Psoas muscle (tissue), 8 donors: ENCODE data around the gene RMI1. TPM values are rescaled to one million over a fixed set of nuclear protein-coding genes. Genes with fewer than 3 reads are reported as not detected.

Source experiments
- ATAC-seq, 4 donors: fragments of 200-7000 bp; cut with Tn5 transposase; one replicate each; pipeline ENCODE4 v1.9.1; 2020; ENCODE audit warnings: moderate library complexity in 3 of 4, mild to moderate bottlenecking in 2 of 4
- DNase-seq, 2 donors: peaks; one replicate each; pipeline ENCODE4 v3.0.0-alpha.2; 2020
- H3K27ac ChIP-seq: fragments of 200-600 bp; one replicate; pipeline ENCODE4 v1.8.0; 2022
- H3K27me3 ChIP-seq, 3 donors: fragments of 200-600 bp in 1 of 3; one replicate each; pipeline versions ENCODE4 v1.6.1 to v1.8.0; 2013 to 2022; ENCODE audit warnings: low read length in 2 of 3, mild to moderate bottlenecking in 2 of 3, moderate library complexity in 1 of 3; ENCODE audit not compliant: insufficient read depth in 3 of 3
- H3K36me3 ChIP-seq, 2 donors: fragments of 200-600 bp in 1 of 2; one replicate each; pipeline versions ENCODE4 v1.6.1 to v1.8.0; 2013 to 2022; ENCODE audit warnings: low read depth in 1 of 2, mild to moderate bottlenecking in 1 of 2, moderate library complexity in 1 of 2; ENCODE audit not compliant: insufficient read depth in 1 of 2
- H3K4me1 ChIP-seq: fragments of 200-600 bp; one replicate; pipeline ENCODE4 v1.8.0; 2022
- H3K4me3 ChIP-seq: fragments of 200-600 bp; one replicate; pipeline ENCODE4 v1.8.0; 2022; ENCODE audit warnings: mild to moderate bottlenecking
- H3K9me3 ChIP-seq: fragments of 200-600 bp; one replicate; pipeline ENCODE4 v1.8.0; 2022
- CTCF ChIP-seq: fragments of 200-600 bp; IDR thresholded peaks from one replicate; pipeline ENCODE4 v1.8.0; 2022; ENCODE audit warnings: antibody characterized with exemption
- WGBS, 3 donors: extraction: QIAGEN DNeasy Blood & Tissue Kit; methylation state at CpG; one replicate each; pipeline versions ENCODE4 v1.1.6 to v1.1.7; 2013; 5-methylcytosine and 5-hydroxymethylcytosine counted together
- intact Hi-C, 2 donors: fragments of 100-400 bp; cut with DNase I; formaldehyde crosslinking; loops; one replicate each; pipeline versions ENCODE4 v1.11.0 to v1.14.2; 2022
- polyA plus RNA-seq, 3 donors: library from polyadenylated mRNA; stranded (reverse); fragments of 200-250 nt; gene quantifications; one replicate each; pipeline ENCODE4 v1.2.3, GENCODE V29; 2013
- total RNA-seq, 4 donors: library from RNA; stranded (reverse); fragmentation: NEBNext Ultra II Directional in 2 of 4; extraction: Animal tissue kit (Norgen Biotek cat#: 25700) in 2 of 4; gene quantifications; one replicate each; pipeline versions ENCODE4 v1.2.1 to v1.2.4, GENCODE V29; 2021 to 2023
- donor health status: healthy with polysubstance abuse.
- donor health status: DM: no; HTN: no; CAD: no; lungs with moderate emphysema.
- donor health status: Bipolar disorder and iron deficiency.
- donor health status: healthy.
- donor health status: DM: yes; HTN: yes; CAD: no.
- donor health status: DM: no; HTN: no; CAD: no.
- donor health status: DM: no; HTN: no; CAD: no.
- donor health status: DM: yes; HTN: yes; CAD: no.

RMI1 gene
- total and polyA plus RNA-seq, 7 donors: 2.4 to 15.1 (median 4.1) TPM

- Histone ChIP-seq H3K36me3 (peaks cover 13 to 67% of the 10 kb centered on the region in 2 donors), H3K4me3 (peak overlapping the region; percentile 96)
- TF ChIP-seq CTCF: no peak
These were observed 4.2 kb upstream of the RMI1 start for GRCh38 chr9:83976372-83976771.

GRCh38 chr9:83977196-83977595 lies 3.4 kb upstream of the RMI1 start:
- WGBS, 3 donors: 67 to 79% (median 72%) methylated on average over 1 of the region's 1 CpG
- ATAC-seq: no peak
- no peak for TF ChIP-seq CTCF
- H3K36me3 ChIP-seq: peaks cover 13 to 59% of the 10 kb centered on the region in 2 donors
- no peak for DNase-seq
- H3K27me3 ChIP-seq: no peaks in the 10 kb centered on the region
- intact Hi-C loops: loop anchor here in 1 of 2 donors (5.0 kb wide), 1 partner anchor 195 kb away; no protein-coding TSS in a partner anchor
- peak overlapping the region; percentile 96 for H3K4me3 ChIP-seq
- H3K9me3 ChIP-seq: no peaks in the 10 kb centered on the region
- H3K27ac ChIP-seq: no peak overlapping the region
- peaks cover 55% of the 10 kb centered on the region for H3K4me1 ChIP-seq

More at GRCh38 chr9:83976372-83976771, 4.2 kb upstream of the RMI1 start:
- DNase-seq (no peak), ATAC-seq (no peak)
- intact Hi-C loops: loop anchor here in 1 of 2 donors (5.0 kb wide), 1 partner anchor 196 kb away; no protein-coding TSS in a partner anchor
- Histone ChIP-seq H3K4me1 (peaks cover 48% of the 10 kb centered on the region), H3K27ac (no peak overlapping the region), H3K27me3 (no peaks in the 10 kb centered on the region), H3K9me3 (no peaks in the 10 kb centered on the region)
- WGBS, 3 donors: 42 to 55% (median 53%) methylated on average over 2 of the region's 2 CpGs

- Histone ChIP-seq H3K4me3 (peak overlapping the region; percentile 96), H3K27me3 (no peaks in the 10 kb centered on the region), H3K9me3 (no peaks in the 10 kb centered on the region), H3K4me1 (peaks cover 42% of the 10 kb centered on the region), H3K27ac (peak overlapping the region; percentile 100), H3K36me3 (peaks cover 2 to 39% of the 10 kb centered on the region in 2 donors)
- TF ChIP-seq CTCF: no peak
- ATAC-seq (peak; percentile 65 to 74 (median 70)), DNase-seq (peak; percentile 84 to 92)
- 0 to 1% (median 0%) methylated on average over 49 to 55 of the region's 55 CpGs for WGBS, 3 donors
- intact Hi-C loops: loop anchor here in 1 of 2 donors (5.0 kb wide), 1 partner anchor 193 kb away; no protein-coding TSS in a partner anchor
These were observed 1.4 kb upstream of the RMI1 start for GRCh38 chr9:83978992-83979811.

- peaks cover 37% of the 10 kb centered on the region for H3K4me1 ChIP-seq
- peak; percentile 91 to 93 (median 92) for ATAC-seq
- intact Hi-C loops: loop anchor here (2.0 to 5.0 kb wide), 5 partner anchors 23 to 192 kb away; partner anchors contain the start of gene KIF27 (in 1 of the 2)
These were observed 702 bp upstream of the RMI1 start, which contains the start of gene HNRNPK for GRCh38 chr9:83979812-83980394. HNRNPK (minus strand) TSS chr9:83980215; CDS start chr9:83978252, 1,963 bp downstream.

More at GRCh38 chr9:83979812-83980394, 702 bp upstream of the RMI1 start, which contains the start of gene HNRNPK:
- Histone ChIP-seq H3K27ac (peak within 1 kb of the TSS; percentile 100), H3K9me3 (no peaks in the 10 kb centered on the region), H3K4me3 (peak within 1 kb of the TSS; percentile 96), H3K36me3 (peaks cover 0 to 32% of the 10 kb centered on the region in 2 donors), H3K27me3 (no peaks in the 10 kb centered on the region)
- WGBS, 3 donors: 0 to 1% (median 0%) methylated on average over 47 to 57 of the region's 57 CpGs
- TF ChIP-seq CTCF: no peak
- DNase-seq: peak; percentile 100
